ENCODE measurements around the gene TMEM165. TPM values are rescaled to one million over a fixed set of nuclear protein-coding genes. Genes with fewer than 3 reads are reported as not detected.
A peak's percentile ranks its signal among the peaks of the same experiment; 100 is the strongest.

Gene TMEM165
- total and polyA plus RNA-seq, 10 of the 15 experiments (the other 5 are each of a cell fraction or from before 2014, with no cell fraction given): 18.3 to 141 (median 81.1) TPM

GRCh38 chr4:55398966-55399365, 3.2 kb downstream of the TMEM165 start (continued):
- TF ChIP-seq EGR1 (IDR thresholded peaks at IDR 0.05; ENCODE audit: borderline replicate concordance in 1 of 2, low read depth in 2 of 2, low read length in 2 of 2): no peak

GRCh38 chr4:55399581-55399980, 3.8 kb downstream of the TMEM165 start:
- CTCF ChIA-PET: interaction anchor here (0.6 to 8.4 kb wide), 7 partner anchors 10 to 428 kb away, joined by 3 to 75 read pairs (median 3); no protein-coding TSS in a partner anchor
- Histone ChIP-seq H3K4me2 (ENCODE audit: control insufficient read depth, insufficient read depth) (peak overlapping the region; percentile 82), H2AFZ (ENCODE audit: control insufficient read depth, low read depth, low read length) (no peak overlapping the region), H3K4me3 (peak overlapping the region; percentile 88), H3K4me1 (ENCODE audit: control insufficient read depth, insufficient read depth, low read length) (peaks cover 3% of the 10 kb centered on the region; the same call in 1 of the 2 replicates), H4K20me1 (ENCODE audit: control insufficient read depth, insufficient read depth) (0 out of 2 replicates have a peak, but pooled peaks cover 2% of the 10 kb centered on the region), H3K9me3 (replicated peaks; ENCODE audit: control insufficient read depth, insufficient read depth, low read length) (no peaks in the 10 kb centered on the region; the same call in 2 of the 3 replicates), H3K27me3 (replicated peaks in 1 of 2; ENCODE audit: control insufficient read depth in 2 of 2, insufficient read depth in 2 of 2, low read length in 1 of 2) (no peaks in the 10 kb centered on the region), H3K79me2 (ENCODE audit: control insufficient read depth, insufficient read depth, low read length) (peaks cover 74% of the 10 kb centered on the region), H3K27ac (ENCODE audit: control insufficient read depth, insufficient read depth) (no peak overlapping the region), H3K36me3 (ENCODE audit: control insufficient read depth in 2 of 2, insufficient read depth in 2 of 2, low read length in 1 of 2) (peaks cover 0 to 10% of the 10 kb centered on the region in 2 experiments; a peak in 2 of 4 replicates), H3K9ac (ENCODE audit: control insufficient read depth, insufficient read depth, low read length) (peak overlapping the region; percentile 15; the same call in 1 of the 2 replicates)
- in situ Hi-C loops (cut with MboI): loop anchor here (5.0 kb wide), 1 partner anchor 148 kb away; the partner anchor contains the start of gene CLOCK
- intact Hi-C loops (cut with micrococcal nuclease; ENCODE audit: unreplicated experiment): loop anchor here (5.0 kb wide), 2 partner anchors 52 to 453 kb away; partner anchors contain the start of genes EXOC1 and SRD5A3
- ATAC-seq (no peak), FAIRE-seq (no peak), DNase-seq (ENCODE audit: low read depth, low spot score) (no peak)
- 100% methylated on average over 1 of the region's 1 CpG for WGBS (ENCODE audit: insufficient coverage, insufficient replicate concordance, low lambda C conversion rate, missing lambda C conversion rate)
- RAD21 ChIA-PET (ENCODE audit: unreplicated experiment): interaction anchor here (6.1 kb wide), 1 partner anchor 10 kb away, joined by 41 read pairs; no protein-coding TSS in a partner anchor
- POLR2A ChIA-PET: interaction anchor here (1.6 kb wide), 1 partner anchor 145 kb away, joined by 5 read pairs; no protein-coding TSS in a partner anchor
- BruUV-seq (replicated peaks): no TSS peak
- SMC1A ChIA-PET (ENCODE audit: uncharacterized antibody, unreplicated experiment): interaction anchor here (0.7 to 2.7 kb wide), 4 partner anchors 10 to 53 kb away, joined by 3 to 36 read pairs (median 4); no protein-coding TSS in a partner anchor
- TF ChIP-seq POLR2A (IDR thresholded peaks at IDR 0.05; ENCODE audit: low read depth, low read length) (no peak), NBN (IDR thresholded peaks at IDR 0.05) (no peak), NFYA (IDR thresholded peaks at IDR 0.05; ENCODE audit: borderline replicate concordance, low read depth, low read length) (no peak), RAD51 (IDR thresholded peaks at IDR 0.05) (no peak), BCL3 (IDR thresholded peaks at IDR 0.05; ENCODE audit: borderline replicate concordance, insufficient read depth, low read depth, low read length, poor library complexity, severe bottlenecking) (no peak), SMAD1 (IDR thresholded peaks at IDR 0.05; ENCODE audit: low read depth, partially characterized antibody) (no peak), RELA (IDR thresholded peaks at IDR 0.05; ENCODE audit: borderline replicate concordance, partially characterized antibody) (no peak), CBX3 (IDR thresholded peaks at IDR 0.05; ENCODE audit: borderline replicate concordance, low read depth) (no peak), SRF (IDR thresholded peaks at IDR 0.05; ENCODE audit: low read depth in 2 of 2, low read length in 2 of 2) (no peak), HSF1 (IDR thresholded peaks at IDR 0.05; ENCODE audit: low read depth, low read length) (no peak), CEBPZ (IDR thresholded peaks at IDR 0.05; ENCODE audit: low read depth, low read length) (no peak), HDAC6 (IDR thresholded peaks at IDR 0.05; ENCODE audit: unreplicated experiment) (no peak), SIN3A (IDR thresholded peaks at IDR 0.05; ENCODE audit: low read depth, low read length) (no peak), ZZZ3 (IDR thresholded peaks at IDR 0.05; ENCODE audit: control insufficient read depth, insufficient read length, low read depth) (no peak)
